Kidney epithelial cell (primary cell): ENCODE results near the gene AADAT. TPM values are rescaled to one million over a fixed set of nuclear protein-coding genes. Genes with fewer than 3 reads are reported as not detected.

ENCODE experiments used
- DNase-seq: peaks from one replicate; pipeline ENCODE4 v3.0.0-alpha.2; 2010; ENCODE audit warnings: low read depth
- H3K27me3 ChIP-seq: 2 replicates; pipeline ENCODE4 v1.6.0; 2011; ENCODE audit warnings: low read length; ENCODE audit not compliant: control insufficient read depth, insufficient read depth
- H3K36me3 ChIP-seq: 2 replicates; pipeline ENCODE4 v1.5.1; 2011; ENCODE audit warnings: low read length; ENCODE audit not compliant: control insufficient read depth, insufficient read depth
- H3K4me3 ChIP-seq: 2 replicates; pipeline ENCODE4 v1.5.1; 2011; ENCODE audit warnings: low read depth, mild to moderate bottlenecking, control low read depth, low read length
- CTCF ChIP-seq: IDR thresholded peaks from 2 replicates; pipeline ENCODE4 v1.5.1; 2011; ENCODE audit warnings: mild to moderate bottlenecking, moderate library complexity, low read length, control low read depth, inconsistent platforms; ENCODE audit not compliant: insufficient read depth, poor library complexity, severe bottlenecking
- total RNA-seq: library from RNA; depleted of rRNA; stranded (reverse); fragments of >200 nt; gene quantifications from 2 replicates; pipeline ENCODE4 v1.2.3, GENCODE V29; 2015

Gene AADAT
- total RNA-seq, 1 donor from 2014 or later, result 13.7 TPM

GRCh38 chr4:170068438-170069128 is 21.2 kb downstream of the AADAT start:
- no peak for DNase-seq
- no peak for TF ChIP-seq CTCF
- H3K4me3 ChIP-seq, result no peak overlapping the region
- no peaks in the 10 kb centered on the region for H3K27me3 ChIP-seq
- no peaks in the 10 kb centered on the region for H3K36me3 ChIP-seq

- Histone ChIP-seq H3K4me3 (no peak overlapping the region), H3K27me3 (no peaks in the 10 kb centered on the region), H3K36me3 (no peaks in the 10 kb centered on the region)
- no peak for DNase-seq
- no peak for TF ChIP-seq CTCF
Measured at GRCh38 chr4:170059421-170059820, 30.3 kb downstream of the AADAT start.

- no peak for TF ChIP-seq CTCF
- Histone ChIP-seq H3K36me3 (no peaks in the 10 kb centered on the region), H3K27me3 (no peaks in the 10 kb centered on the region), H3K4me3 (no peak overlapping the region)
- DNase-seq, result no peak
Measured at GRCh38 chr4:170058826-170059225, 30.9 kb downstream of the AADAT start.

- DNase-seq, result no peak
- Histone ChIP-seq H3K27me3 (no peaks in the 10 kb centered on the region), H3K4me3 (no peak overlapping the region), H3K36me3 (no peaks in the 10 kb centered on the region)
- no peak for TF ChIP-seq CTCF
Measured at GRCh38 chr4:170057866-170058265, 31.9 kb downstream of the AADAT start.

- Histone ChIP-seq H3K27me3 (peaks cover 2% of the 10 kb centered on the region), H3K4me3 (no peak overlapping the region), H3K36me3 (no peaks in the 10 kb centered on the region)
- no peak for DNase-seq
- no peak for TF ChIP-seq CTCF
Measured at GRCh38 chr4:170052919-170053318, 36.8 kb downstream of the AADAT start.

GRCh38 chr4:170051402-170051801 is 38.4 kb downstream of the AADAT start:
- Histone ChIP-seq H3K27me3 (peaks cover 2% of the 10 kb centered on the region), H3K36me3 (no peaks in the 10 kb centered on the region), H3K4me3 (no peak overlapping the region)
- no peak for DNase-seq
- no peak for TF ChIP-seq CTCF
